ENCODE results near the gene OR52L1.

OR52L1 gene

DNA sequence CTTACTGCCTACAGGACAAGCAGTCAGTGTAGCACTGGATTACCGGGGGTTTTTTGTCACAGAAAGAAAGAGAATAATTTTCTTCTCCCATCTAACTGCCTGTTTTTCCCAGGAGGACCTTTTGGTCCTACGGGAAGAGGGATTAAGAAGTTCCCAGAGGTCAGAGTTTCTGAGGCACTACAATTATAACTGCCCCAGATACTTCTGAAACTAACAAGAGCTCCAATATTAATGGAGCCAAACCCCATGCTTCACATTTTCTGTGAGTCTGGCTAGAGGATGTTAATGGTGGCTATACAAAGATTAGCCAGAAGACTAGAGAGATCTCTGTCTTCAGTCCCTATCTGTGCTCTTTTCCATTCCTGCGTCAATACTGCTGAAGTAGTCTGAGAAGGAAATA is 44.8 kb downstream of the OR52L1 start, which contains the start of gene OR56A3:
TSS of gene OR56A3 (plus strand) at position 301 of the 400 bp plus-strand sequence. CDS start 5,096 bp downstream, outside the sequence.
- no peak within 1 kb of the TSS for H3K4me3 ChIP-seq (ENCODE audit: low read length)
- no CpG with 5 or more reads among the region's 3 CpGs for WGBS (ENCODE audit: insufficient coverage, insufficient read length)
- no peak within 1 kb of the TSS for H3K27ac ChIP-seq (ENCODE audit: low read length)
- H3K9me3 ChIP-seq (ENCODE audit: control insufficient read depth, insufficient read depth, low read length), result no peaks in the 10 kb centered on the region
- no peak for DNase-seq (ENCODE audit: low read depth, low spot score)
- H3K4me1 ChIP-seq (ENCODE audit: control insufficient read depth, insufficient read depth, low read length), result no peaks in the 10 kb centered on the region
- no peaks in the 10 kb centered on the region for H3K36me3 ChIP-seq (ENCODE audit: control insufficient read depth, insufficient read depth, low read length)
- no peaks in the 10 kb centered on the region for H3K27me3 ChIP-seq (ENCODE audit: control insufficient read depth, insufficient read depth, low read length)

DNA sequence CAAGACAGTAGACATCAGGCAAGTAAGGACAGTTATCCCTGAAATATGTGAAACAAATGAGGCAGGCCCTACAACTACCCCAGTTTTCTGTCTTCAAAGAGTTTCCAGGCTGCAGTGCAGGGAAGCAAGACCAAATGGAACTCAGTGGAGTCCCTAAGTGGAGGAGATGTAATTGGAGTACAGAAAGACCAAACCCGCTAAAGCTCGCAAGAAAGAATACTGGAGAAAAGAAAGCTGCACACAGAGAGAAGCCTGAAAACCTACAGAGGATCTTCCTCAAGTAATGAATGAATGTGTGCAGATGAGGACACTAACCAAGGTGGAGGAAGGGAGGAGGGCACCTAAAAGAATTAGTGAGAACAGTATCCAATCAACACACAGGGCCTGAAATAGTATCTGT is 46.0 kb downstream of the OR52L1 start:
- H3K27ac ChIP-seq (ENCODE audit: low read length), result no peak overlapping the region
- H3K36me3 ChIP-seq (ENCODE audit: control insufficient read depth, insufficient read depth, low read length), result no peaks in the 10 kb centered on the region
- no peaks in the 10 kb centered on the region for H3K4me1 ChIP-seq (ENCODE audit: control insufficient read depth, insufficient read depth, low read length)
- no peaks in the 10 kb centered on the region for H3K9me3 ChIP-seq (ENCODE audit: control insufficient read depth, insufficient read depth, low read length)
- no peak for DNase-seq (ENCODE audit: low read depth, low spot score)
- H3K4me3 ChIP-seq (ENCODE audit: low read length), result no peak overlapping the region
- WGBS (ENCODE audit: insufficient coverage, insufficient read length), result no CpG with 5 or more reads among the region's 2 CpGs
- H3K27me3 ChIP-seq (ENCODE audit: control insufficient read depth, insufficient read depth, low read length), result no peaks in the 10 kb centered on the region

DNA sequence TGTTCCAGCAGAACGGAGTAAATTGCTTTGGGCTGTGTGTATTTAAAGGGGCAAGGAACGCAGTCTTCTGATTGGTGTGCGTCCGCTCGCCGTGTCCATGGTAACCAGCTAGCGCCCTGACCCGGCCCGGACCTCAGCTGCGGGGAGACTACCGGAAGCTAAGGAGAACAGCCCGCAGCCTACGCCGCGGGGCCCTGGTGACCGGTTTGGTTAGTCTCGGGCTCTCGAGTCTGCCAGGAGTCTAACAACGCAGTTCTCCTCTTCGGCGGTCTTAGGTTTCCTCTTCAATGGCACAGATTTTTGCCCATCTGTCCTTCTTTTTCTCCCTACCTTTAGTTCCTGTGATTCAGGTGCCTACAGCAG is 48.2 kb downstream of the OR52L1 start:
- H3K4me3 ChIP-seq (ENCODE audit: low read length), result no peak overlapping the region
- H3K27me3 ChIP-seq (ENCODE audit: control insufficient read depth, insufficient read depth, low read length), result no peaks in the 10 kb centered on the region
- no CpG with 5 or more reads among the region's 21 CpGs for WGBS (ENCODE audit: insufficient coverage, insufficient read length)
- H3K27ac ChIP-seq (ENCODE audit: low read length), result no peak overlapping the region
- H3K9me3 ChIP-seq (ENCODE audit: control insufficient read depth, insufficient read depth, low read length), result no peaks in the 10 kb centered on the region
- H3K36me3 ChIP-seq (ENCODE audit: control insufficient read depth, insufficient read depth, low read length), result no peaks in the 10 kb centered on the region
- no peaks in the 10 kb centered on the region for H3K4me1 ChIP-seq (ENCODE audit: control insufficient read depth, insufficient read depth, low read length)
- no peak for DNase-seq (ENCODE audit: low read depth, low spot score)

DNA sequence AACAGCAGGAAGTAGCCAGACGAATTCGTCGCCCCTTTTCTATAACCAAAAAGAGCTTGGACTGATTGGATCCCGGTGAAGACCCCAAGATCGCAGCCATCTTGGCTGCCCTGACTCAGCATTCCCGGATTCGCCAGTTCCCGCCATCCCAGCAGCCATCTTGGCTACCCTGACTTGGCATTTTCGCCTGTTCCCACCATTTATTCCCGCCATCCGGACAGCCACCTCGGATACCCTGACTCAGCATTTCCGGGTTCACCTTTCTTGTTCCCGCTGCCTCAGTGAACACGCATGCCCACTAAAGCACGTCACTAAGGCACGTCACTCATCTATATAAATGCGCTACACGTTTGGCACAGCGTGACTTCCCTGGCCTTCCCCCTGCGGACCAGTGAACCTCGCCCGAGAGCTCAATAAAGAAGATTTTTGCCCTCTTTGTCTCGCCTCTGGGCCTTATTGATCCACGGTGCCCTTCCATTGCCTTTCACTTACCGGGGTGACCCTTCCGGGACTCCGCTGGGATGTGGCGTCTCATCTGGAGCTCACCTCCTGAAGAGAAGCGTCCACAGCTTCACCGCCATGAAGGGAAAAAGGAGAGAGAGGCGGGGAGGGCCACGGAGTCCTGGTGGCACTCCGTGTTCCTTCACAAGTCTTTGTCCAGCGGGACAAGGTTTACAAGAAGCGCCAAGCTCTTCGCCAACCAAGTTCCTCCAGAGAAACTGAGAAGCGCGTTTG is 48.8 kb downstream of the OR52L1 start:
- no peak for DNase-seq (ENCODE audit: low read depth, low spot score)
- no CpG with 5 or more reads among the region's 39 CpGs for WGBS (ENCODE audit: insufficient coverage, insufficient read length)
- Histone ChIP-seq H3K9me3 (ENCODE audit: control insufficient read depth, insufficient read depth, low read length) (no peaks in the 10 kb centered on the region), H3K27me3 (ENCODE audit: control insufficient read depth, insufficient read depth, low read length) (no peaks in the 10 kb centered on the region), H3K36me3 (ENCODE audit: control insufficient read depth, insufficient read depth, low read length) (no peaks in the 10 kb centered on the region), H3K4me1 (ENCODE audit: control insufficient read depth, insufficient read depth, low read length) (no peaks in the 10 kb centered on the region), H3K27ac (ENCODE audit: low read length) (no peak overlapping the region), H3K4me3 (ENCODE audit: low read length) (no peak overlapping the region)

All from iPS DF 6.9 (cell line).